ENCODE measurements around the gene SOD2.

- no peak for TF ChIP-seq YY1 (IDR thresholded peaks at IDR 0.05; ENCODE audit: insufficient read depth, insufficient read length)
- TF ChIP-seq SUZ12 (IDR thresholded peaks at IDR 0.05; ENCODE audit: extremely low read depth, insufficient read depth, insufficient read length): no peak
- TF ChIP-seq ZNF274 (IDR thresholded peaks at IDR 0.05; ENCODE audit: low read depth, low read length): no peak
These were observed 11.7 kb downstream of the SOD2 start for GRCh38 chr6:159681191-159681880.

Measured in NT2/D1 (cell line).